ENCODE measurements around the gene CMBL. TPM values are rescaled to one million over a fixed set of nuclear protein-coding genes. Genes with fewer than 3 reads are reported as not detected.

Gene CMBL
- total and polyA plus RNA-seq, 2 experiments from 2014 or later: 1.3 to 3.9 TPM

- Histone ChIP-seq H3K27ac (no peak overlapping the region), H3K9me3 (ENCODE audit: low read depth) (no peaks in the 10 kb centered on the region), H3K4me1 (ENCODE audit: low read depth) (no peaks in the 10 kb centered on the region), H3K4me3 (no peak overlapping the region), H3K27me3 (no peaks in the 10 kb centered on the region), H3K36me3 (no peaks in the 10 kb centered on the region)
- no peak for DNase-seq (ENCODE audit: low read depth in 1 of 2, low spot score in 1 of 2)
- TF ChIP-seq CTCF (IDR thresholded peaks at IDR 0.05; ENCODE audit: low read depth, low read length): no peak
Measured at GRCh38 chr5:10297646-10298204, 10.0 kb downstream of the CMBL start.

- no peaks in the 10 kb centered on the region for H3K27me3 ChIP-seq
- H3K9me3 ChIP-seq (ENCODE audit: low read depth): no peaks in the 10 kb centered on the region
- no peak overlapping the region for H3K4me3 ChIP-seq
- H3K36me3 ChIP-seq: no peaks in the 10 kb centered on the region
- no peak overlapping the region for H3K27ac ChIP-seq
- no peaks in the 10 kb centered on the region for H3K4me1 ChIP-seq (ENCODE audit: low read depth)
- no peak for TF ChIP-seq CTCF (IDR thresholded peaks at IDR 0.05; ENCODE audit: low read depth, low read length)
- DNase-seq (ENCODE audit: low read depth in 1 of 2, low spot score in 1 of 2): no peak
Measured at GRCh38 chr5:10295619-10296326, 11.9 kb downstream of the CMBL start.

GRCh38 chr5:10293907-10294662, 13.6 kb downstream of the CMBL start:
- H3K36me3 ChIP-seq: no peaks in the 10 kb centered on the region
- DNase-seq (ENCODE audit: low read depth in 1 of 2, low spot score in 1 of 2): no peak
- no peaks in the 10 kb centered on the region for H3K27me3 ChIP-seq
- H3K4me3 ChIP-seq: no peak overlapping the region
- no peaks in the 10 kb centered on the region for H3K4me1 ChIP-seq (ENCODE audit: low read depth)
- TF ChIP-seq CTCF (IDR thresholded peaks at IDR 0.05; ENCODE audit: low read depth, low read length): no peak
- H3K9me3 ChIP-seq (ENCODE audit: low read depth): no peaks in the 10 kb centered on the region
- no peak overlapping the region for H3K27ac ChIP-seq

- no peak for TF ChIP-seq CTCF (IDR thresholded peaks at IDR 0.05; ENCODE audit: low read depth, low read length)
- no peaks in the 10 kb centered on the region for H3K36me3 ChIP-seq
- H3K27ac ChIP-seq: no peak overlapping the region
- no peak overlapping the region for H3K4me3 ChIP-seq
- H3K27me3 ChIP-seq: no peaks in the 10 kb centered on the region
- DNase-seq (ENCODE audit: low read depth in 1 of 2, low spot score in 1 of 2): no peak
- no peaks in the 10 kb centered on the region for H3K9me3 ChIP-seq (ENCODE audit: low read depth)
- no peaks in the 10 kb centered on the region for H3K4me1 ChIP-seq (ENCODE audit: low read depth)
Measured at GRCh38 chr5:10291692-10292339, 15.9 kb downstream of the CMBL start.

- Histone ChIP-seq H3K36me3 (no peaks in the 10 kb centered on the region), H3K27ac (no peak overlapping the region), H3K4me1 (ENCODE audit: low read depth) (no peaks in the 10 kb centered on the region), H3K9me3 (ENCODE audit: low read depth) (no peaks in the 10 kb centered on the region), H3K4me3 (no peak overlapping the region), H3K27me3 (no peaks in the 10 kb centered on the region)
- no peak for DNase-seq (ENCODE audit: low read depth in 1 of 2, low spot score in 1 of 2)
- no peak for TF ChIP-seq CTCF (IDR thresholded peaks at IDR 0.05; ENCODE audit: low read depth, low read length)
Measured at GRCh38 chr5:10290438-10290837, 17.3 kb downstream of the CMBL start.

Data from cardiac muscle cell (in vitro differentiated cells and primary cell).